Ovary (tissue), 3 donors: ENCODE data around the gene CYP3A4.

Experiments
- CTCF ChIP-seq, 3 donors: fragments of 450-650 bp in 2 of 3; fragments of 200-600 bp in 1 of 3; IDR thresholded peaks; one replicate each; pipeline versions ENCODE4 v1.5.1 to v1.8.0; 2016 to 2022; ENCODE audit warnings: antibody characterized with exemption in 3 of 3, mild to moderate bottlenecking in 1 of 3
- POLR2A ChIP-seq: fragments of 450-650 bp; IDR thresholded peaks from one replicate; pipeline ENCODE4 v1.6.1; 2017; ENCODE audit warnings: antibody characterized with exemption, mild to moderate bottlenecking, moderate library complexity
- donor health status: DM: no; HTN: no; CAD: no.

GRCh38 chr7:99709838-99710578 lies 74.0 kb downstream of the CYP3A4 start:
- TF ChIP-seq CTCF (IDR thresholded peaks at IDR 0.05) (no peak), POLR2A (no peak)
